GM12878 (cell line): ENCODE measurements around the gene SFXN5. TPM values are rescaled to one million over a fixed set of nuclear protein-coding genes. Genes with fewer than 3 reads are reported as not detected.

Experiments used
- ATAC-seq: fragments of 200-7000 bp; cut with Tn5 transposase; 3 replicates; pipeline ENCODE4 v1.9.1; 2020; ENCODE audit warnings: mild to moderate bottlenecking, moderate library complexity
- BruUV-seq: library from RNA; stranded (reverse); fragments of 400-500 nt; replicated peaks from 2 replicates; lab custom pipeline; 2021; lab: Mats Ljungman, UMichigan
- CTCF ChIA-PET: fragments of 300-600 bp; sonication (Branson Sonifier 250); formaldehyde crosslinking; extraction: SDS; loops from one replicate; lab custom pipeline; 2021; ENCODE audit warnings: inconsistent platforms; lab: Yijun Ruan, JAX
- POLR2A ChIA-PET: fragments of 350-600 bp; formaldehyde crosslinking; extraction: SDS; loops from one replicate; lab custom pipeline; 2021; ENCODE audit warnings: inconsistent platforms; lab: Charles Lee
- RAD21 ChIA-PET: fragments of 300-600 bp; sonication (Branson Sonifier 250); formaldehyde crosslinking; loops from one replicate; lab custom pipeline; 2023; ENCODE audit warnings: antibody characterized with exemption; ENCODE audit not compliant: unreplicated experiment; lab: Charles Lee
- SMC1A ChIA-PET: fragments of 300-600 bp; sonication (Branson Sonifier 250); formaldehyde crosslinking; loops from one replicate; lab custom pipeline; 2023; ENCODE audit not compliant: unreplicated experiment, uncharacterized antibody; lab: Charles Lee
- DNase-seq: peaks from one replicate; pipeline ENCODE4 v3.0.0-alpha.2; 2011; ENCODE audit warnings: low read depth, low spot score
- FAIRE-seq: peaks from 3 replicates; lab custom pipeline; 2011; peaks lifted over from hg19 to GRCh38; lab: Jason Lieb, UNC
- H2AFZ ChIP-seq: 2 replicates; pipeline ENCODE4 v1.6.0; 2011; ENCODE audit warnings: low read depth, low read length, control low read depth; ENCODE audit not compliant: control insufficient read depth
- H3K27ac ChIP-seq: 2 replicates; pipeline ENCODE4 v1.5.1; 2011; ENCODE audit warnings: control low read depth; ENCODE audit not compliant: control insufficient read depth, insufficient read depth
- H3K27me3 ChIP-seq, 2 experiments: replicated peaks in 1 of 2; 2 replicates each; pipeline versions ENCODE4 v1.6.0 to v1.6.1; 2011; ENCODE audit warnings: low read length in 1 of 2; ENCODE audit not compliant: control insufficient read depth in 2 of 2, insufficient read depth in 2 of 2
- H3K36me3 ChIP-seq, 2 experiments: 2 replicates each; pipeline ENCODE4 v1.5.1; 2011; ENCODE audit warnings: low read length in 1 of 2; ENCODE audit not compliant: control insufficient read depth in 2 of 2, insufficient read depth in 2 of 2
- H3K4me1 ChIP-seq: 2 replicates; pipeline ENCODE4 v1.6.1; 2011; ENCODE audit warnings: mild to moderate bottlenecking, low read length, moderate library complexity, mixed read lengths; ENCODE audit not compliant: control insufficient read depth, insufficient read depth
- H3K4me2 ChIP-seq: 2 replicates; pipeline ENCODE4 v1.6.0; 2011; ENCODE audit warnings: control low read depth; ENCODE audit not compliant: control insufficient read depth, insufficient read depth
- H3K4me3 ChIP-seq: fragments of 200-600 bp; sonication (generic); 2 replicates; pipeline ENCODE4 v1.5.1; 2016
- H3K79me2 ChIP-seq: 2 replicates; pipeline ENCODE4 v1.6.0; 2011; ENCODE audit warnings: low read length; ENCODE audit not compliant: control insufficient read depth, insufficient read depth
- H3K9ac ChIP-seq: 2 replicates; pipeline ENCODE4 v1.8.0; 2011; ENCODE audit warnings: low read length, control low read depth, mixed read lengths; ENCODE audit not compliant: control insufficient read depth, insufficient read depth
- H3K9me3 ChIP-seq: replicated peaks from 3 replicates; pipeline ENCODE4 v1.5.1; 2011; ENCODE audit warnings: mild to moderate bottlenecking, low read length; ENCODE audit not compliant: control insufficient read depth, insufficient read depth
- H4K20me1 ChIP-seq: 2 replicates; pipeline ENCODE4 v1.6.0; 2011; ENCODE audit not compliant: control insufficient read depth, insufficient read depth
- BACH1 ChIP-seq: fragments of 450-650 bp; IDR thresholded peaks from 2 replicates; pipeline ENCODE4 v1.6.1; 2017; ENCODE audit warnings: mild to moderate bottlenecking, borderline replicate concordance
- BMI1 ChIP-seq: fragments of 450-650 bp; IDR thresholded peaks from 2 replicates; pipeline ENCODE4 v1.6.1; 2016; ENCODE audit warnings: mild to moderate bottlenecking, moderate library complexity, borderline replicate concordance
- CBX3 ChIP-seq: fragments of 200-600 bp; sonication (generic); IDR thresholded peaks from 2 replicates; pipeline ENCODE4 v1.6.1; 2016; ENCODE audit warnings: low read depth, borderline replicate concordance
- CBX5 ChIP-seq: sonication (generic); IDR thresholded peaks from 2 replicates; pipeline ENCODE4 v1.6.1; 2016; ENCODE audit warnings: low read depth, moderate library complexity, mild to moderate bottlenecking, inconsistent platforms
- CHD4 ChIP-seq: fragments of 200-600 bp; sonication (generic); IDR thresholded peaks from 2 replicates; pipeline ENCODE4 v1.6.1; 2016; ENCODE audit warnings: mild to moderate bottlenecking
- CREB1 ChIP-seq: IDR thresholded peaks from 2 replicates; pipeline ENCODE4 v1.6.1; 2012; ENCODE audit warnings: low read depth, mild to moderate bottlenecking, inconsistent platforms
- CTCF ChIP-seq, 3 experiments: IDR thresholded peaks in 2 of 3; conservative IDR thresholded peaks in 1 of 3; 2 replicates each; pipeline ENCODE4 v1.5.1; 2011; ENCODE audit warnings: low read depth in 3 of 3, low read length in 3 of 3, mild to moderate bottlenecking in 3 of 3, control low read depth in 2 of 3, moderate library complexity in 2 of 3, inconsistent platforms in 1 of 3, mixed read lengths in 1 of 3; ENCODE audit not compliant: control insufficient read depth in 2 of 3, insufficient read depth in 1 of 3; ENCODE audit errors: extremely low read depth in 1 of 3
- EED ChIP-seq: sonication (generic); IDR thresholded peaks from 2 replicates; pipeline ENCODE4 v1.6.1; 2016; ENCODE audit warnings: antibody characterized with exemption, low read depth
- HSF1 ChIP-seq: fragments of 150-350 bp; IDR thresholded peaks from 2 replicates; pipeline ENCODE4 v1.6.1; 2014; ENCODE audit warnings: mild to moderate bottlenecking, low read depth, low read length
- IRF4 ChIP-seq: IDR thresholded peaks from 2 replicates; pipeline ENCODE4 v1.6.1; 2011; ENCODE audit warnings: low read depth, low read length
- KDM1A ChIP-seq: fragments of 200-600 bp; sonication (generic); IDR thresholded peaks from 2 replicates; pipeline ENCODE4 v1.6.1; 2016; ENCODE audit warnings: borderline replicate concordance
- KLF5 ChIP-seq: fragments of 450-650 bp; IDR thresholded peaks from 2 replicates; pipeline ENCODE4 v1.6.1; 2014; ENCODE audit warnings: mild to moderate bottlenecking; ENCODE audit not compliant: partially characterized antibody
- MTA3 ChIP-seq: IDR thresholded peaks from 2 replicates; pipeline ENCODE4 v1.6.1; 2012; ENCODE audit warnings: low read length, inconsistent platforms, borderline replicate concordance
- TARDBP ChIP-seq: IDR thresholded peaks from 2 replicates; pipeline ENCODE4 v1.6.1; 2016; ENCODE audit warnings: borderline replicate concordance
- YY1 ChIP-seq: IDR thresholded peaks from 2 replicates; pipeline ENCODE4 v1.6.1; 2011; ENCODE audit warnings: low read depth, mild to moderate bottlenecking, low read length
- ZNF207 ChIP-seq: fragments of 450-650 bp; IDR thresholded peaks from 2 replicates; pipeline ENCODE4 v1.6.1; 2014; ENCODE audit warnings: antibody characterized with exemption, mild to moderate bottlenecking, borderline replicate concordance
- ZNF687 ChIP-seq: fragments of 450-650 bp; IDR thresholded peaks from 2 replicates; pipeline ENCODE4 v1.6.1; 2017; ENCODE audit warnings: mild to moderate bottlenecking, moderate library complexity
- WGBS: methylation state at CpG from one replicate; pipeline ENCODE4 v1.1.6; 2016; ENCODE audit warnings: low lambda C conversion rate; ENCODE audit not compliant: insufficient replicate concordance, insufficient coverage; ENCODE audit errors: missing lambda C conversion rate; 5-methylcytosine and 5-hydroxymethylcytosine counted together
- in situ Hi-C: fragments of 300-500 bp; cut with MboI; formaldehyde crosslinking; loops from 9 replicates; pipeline ENCODE4 v1.14.3; 2018; ENCODE audit warnings: mixed read lengths
- intact Hi-C: fragments of 100-400 bp; cut with micrococcal nuclease; formaldehyde crosslinking; loops from one replicate; pipeline ENCODE4 v1.14.2; 2022; ENCODE audit not compliant: unreplicated experiment
- polyA plus RNA-seq, 11 experiments: library from polyadenylated mRNA; depleted of rRNA in 4 of 11; unstranded in 6 of 11; stranded (reverse) in 5 of 11; fragments of >200 nt; fragmentation: Nextera tagmentation in 4 of 11; fragmentation: Illumina TruSeq in 1 of 11; extraction: Ambion mirVana in 4 of 11; extraction: Trizol in 1 of 11; gene quantifications; 1 replicate in 1 of 11; 2 replicates in 10 of 11; pipeline versions ENCODE4 v1.2.1 to v1.2.3, GENCODE V29; 2011 to 2016; ENCODE audit warnings: inconsistent platforms in 2 of 11, missing spikeins in 2 of 11, low read depth in 1 of 11
- total RNA-seq, 4 experiments: library from RNA; depleted of rRNA in 3 of 4; stranded (reverse); fragments of >200 nt in 3 of 4; fragmentation: Illumina TruSeq in 1 of 4; extraction: Trizol in 1 of 4; gene quantifications; 2 replicates each; pipeline versions ENCODE4 v1.2.1 to v1.2.3, GENCODE V29; 2013 to 2021

Gene SFXN5
- total and polyA plus RNA-seq, 10 of the 15 experiments (the other 5 are each of a cell fraction or from before 2014, with no cell fraction given) = 3.3 to 15.9 (median 11.2) TPM

GRCh38 chr2:72965016-72965415 is 106.5 kb downstream of the SFXN5 start (continued):
- no peak for TF ChIP-seq ZNF687
- no peak for TF ChIP-seq MTA3

GRCh38 chr2:72964146-72964525 is 107.4 kb downstream of the SFXN5 start:
- FAIRE-seq (no peak), DNase-seq (no peak), ATAC-seq (no peak)
- no peaks in the 10 kb centered on the region; the same call in 1 of the 2 replicates for H4K20me1 ChIP-seq
- in situ Hi-C loops (no loop called here), intact Hi-C loops (no loop called here)
- H3K79me2 ChIP-seq = no peaks in the 10 kb centered on the region
- ChIA-PET POLR2A (no interaction called here), SMC1A (interaction anchor here (1.1 kb wide), 1 partner anchor 10 kb away, joined by 3 read pairs; no protein-coding TSS in a partner anchor), CTCF (interaction anchor here (2.6 to 3.3 kb wide), 2 partner anchors 9 to 71 kb away, joined by 10 to 16 read pairs; no protein-coding TSS in a partner anchor), RAD21 (no interaction called here)
- TF ChIP-seq BACH1 = no peak
- no peak for TF ChIP-seq EED
- TF ChIP-seq TARDBP = no peak
- no peak for TF ChIP-seq CBX5
- TF ChIP-seq KLF5 = no peak
- TF ChIP-seq CBX3 = no peak
- TF ChIP-seq HSF1 = no peak
- no peak for TF ChIP-seq BMI1
- no peak for TF ChIP-seq ZNF207
- no peak for TF ChIP-seq CTCF (IDR thresholded peaks at IDR 0.05 in 2 of 3, conservative IDR thresholded peaks at IDR 0.05 in 1 of 3; ENCODE audit: control insufficient read depth in 2 of 3, extremely low read depth in 1 of 3, insufficient read depth in 1 of 3, low read depth in 3 of 3, low read length in 3 of 3)
- TF ChIP-seq KDM1A = no peak
- TF ChIP-seq CREB1 = no peak
- TF ChIP-seq MTA3 = no peak
- TF ChIP-seq CHD4 = no peak
- TF ChIP-seq IRF4 = no peak
- no peak for TF ChIP-seq YY1
- WGBS = 71% methylated on average over 6 of the region's 6 CpGs
- H3K4me3 ChIP-seq = no peak overlapping the region
- BruUV-seq = no TSS peak
- no peaks in the 10 kb centered on the region for H3K4me1 ChIP-seq
- H3K4me2 ChIP-seq = no peak overlapping the region
- no peak overlapping the region for H3K9ac ChIP-seq
- H2AFZ ChIP-seq = no peak overlapping the region
- no peaks in the 10 kb centered on the region for H3K9me3 ChIP-seq
- no peaks in the 10 kb centered on the region; a peak in 1 of 4 replicates for H3K27me3 ChIP-seq
- H3K36me3 ChIP-seq = no peaks in the 10 kb centered on the region
- no peak overlapping the region for H3K27ac ChIP-seq
